Ishikawa (cell line): ENCODE measurements around the gene ADD3.

ENCODE experiments used
- CREB1 ChIP-seq: IDR thresholded peaks from 2 replicates; pipeline ENCODE4 v1.6.1; 2012; ENCODE audit warnings: low read depth
- EP300 ChIP-seq: IDR thresholded peaks from 2 replicates; pipeline ENCODE4 v1.6.1; 2012; ENCODE audit warnings: borderline replicate concordance
- RAD21 ChIP-seq: IDR thresholded peaks from 2 replicates; pipeline ENCODE4 v1.6.1; 2012; ENCODE audit warnings: low read depth
- TAF1 ChIP-seq: IDR thresholded peaks from 2 replicates; pipeline ENCODE4 v1.6.1; 2012; ENCODE audit warnings: low read depth, mild to moderate bottlenecking
- TEAD4 ChIP-seq: IDR thresholded peaks from 2 replicates; pipeline ENCODE4 v1.6.1; 2012
- YY1 ChIP-seq: IDR thresholded peaks from 2 replicates; pipeline ENCODE4 v1.6.1; 2012; ENCODE audit warnings: low read depth
- TF ChIP-seq, protein P1 (sequence below): IDR thresholded peaks from 2 replicates; pipeline ENCODE4 v1.6.1; 2012
- TF ChIP-seq, protein P2 (sequence below): IDR thresholded peaks from 2 replicates; pipeline ENCODE4 v1.6.1; 2012; ENCODE audit warnings: low read depth, mild to moderate bottlenecking

DNA sequence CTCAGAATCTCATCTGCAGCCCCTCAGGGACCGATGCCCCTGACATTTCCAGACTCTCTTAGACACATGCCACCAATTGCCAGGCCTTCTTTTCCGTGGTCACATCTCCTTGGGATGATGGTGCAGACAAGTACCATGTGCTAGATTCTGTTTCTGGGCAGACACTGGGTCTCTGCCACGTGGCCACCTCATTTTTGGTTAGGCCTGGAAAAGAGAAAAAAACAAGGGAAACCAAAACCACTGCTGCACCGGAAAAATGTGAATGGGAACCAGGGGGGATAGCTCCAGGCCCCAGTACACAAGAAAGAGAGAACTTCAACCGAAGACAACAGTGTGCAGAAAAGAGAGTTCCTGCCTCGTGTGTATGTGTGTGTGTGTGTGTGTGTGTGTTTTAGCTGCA is 176.6 kb downstream of the ADD3 start:
- TF ChIP-seq TAF1 (no peak), TEAD4 (no peak), EP300 (no peak), YY1 (no peak), CREB1 (no peak), RAD21 (no peak)
- TF ChIP-seq, protein P1, sequence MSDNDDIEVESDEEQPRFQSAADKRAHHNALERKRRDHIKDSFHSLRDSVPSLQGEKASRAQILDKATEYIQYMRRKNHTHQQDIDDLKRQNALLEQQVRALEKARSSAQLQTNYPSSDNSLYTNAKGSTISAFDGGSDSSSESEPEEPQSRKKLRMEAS = no peak
- TF ChIP-seq, protein P2, sequence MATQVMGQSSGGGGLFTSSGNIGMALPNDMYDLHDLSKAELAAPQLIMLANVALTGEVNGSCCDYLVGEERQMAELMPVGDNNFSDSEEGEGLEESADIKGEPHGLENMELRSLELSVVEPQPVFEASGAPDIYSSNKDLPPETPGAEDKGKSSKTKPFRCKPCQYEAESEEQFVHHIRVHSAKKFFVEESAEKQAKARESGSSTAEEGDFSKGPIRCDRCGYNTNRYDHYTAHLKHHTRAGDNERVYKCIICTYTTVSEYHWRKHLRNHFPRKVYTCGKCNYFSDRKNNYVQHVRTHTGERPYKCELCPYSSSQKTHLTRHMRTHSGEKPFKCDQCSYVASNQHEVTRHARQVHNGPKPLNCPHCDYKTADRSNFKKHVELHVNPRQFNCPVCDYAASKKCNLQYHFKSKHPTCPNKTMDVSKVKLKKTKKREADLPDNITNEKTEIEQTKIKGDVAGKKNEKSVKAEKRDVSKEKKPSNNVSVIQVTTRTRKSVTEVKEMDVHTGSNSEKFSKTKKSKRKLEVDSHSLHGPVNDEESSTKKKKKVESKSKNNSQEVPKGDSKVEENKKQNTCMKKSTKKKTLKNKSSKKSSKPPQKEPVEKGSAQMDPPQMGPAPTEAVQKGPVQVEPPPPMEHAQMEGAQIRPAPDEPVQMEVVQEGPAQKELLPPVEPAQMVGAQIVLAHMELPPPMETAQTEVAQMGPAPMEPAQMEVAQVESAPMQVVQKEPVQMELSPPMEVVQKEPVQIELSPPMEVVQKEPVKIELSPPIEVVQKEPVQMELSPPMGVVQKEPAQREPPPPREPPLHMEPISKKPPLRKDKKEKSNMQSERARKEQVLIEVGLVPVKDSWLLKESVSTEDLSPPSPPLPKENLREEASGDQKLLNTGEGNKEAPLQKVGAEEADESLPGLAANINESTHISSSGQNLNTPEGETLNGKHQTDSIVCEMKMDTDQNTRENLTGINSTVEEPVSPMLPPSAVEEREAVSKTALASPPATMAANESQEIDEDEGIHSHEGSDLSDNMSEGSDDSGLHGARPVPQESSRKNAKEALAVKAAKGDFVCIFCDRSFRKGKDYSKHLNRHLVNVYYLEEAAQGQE = no peak
